ENCODE measurements around the gene TRDMT1.

TRDMT1 gene

GRCh38 chr10:17214526-17214925 is 13.1 kb upstream of the TRDMT1 start:
- no peak for DNase-seq (ENCODE audit: extremely low spot score)
- TF ChIP-seq CTCF (IDR thresholded peaks at IDR 0.05; ENCODE audit: control extremely low read depth, extremely low read depth, low read depth, missing control alignments), result no peak
- ChIA-PET CTCF (interaction anchor here (1.0 to 1.3 kb wide), 2 partner anchors 9 to 16 kb away, joined by 3 to 4 read pairs; no protein-coding TSS in a partner anchor), POLR2A (no interaction called here)

- ChIA-PET CTCF (interaction anchor here (0.8 to 1.3 kb wide), 3 partner anchors 10 to 18 kb away, joined by 3 to 4 read pairs (median 3); no protein-coding TSS in a partner anchor), POLR2A (no interaction called here)
- TF ChIP-seq CTCF (IDR thresholded peaks at IDR 0.05; ENCODE audit: control extremely low read depth, extremely low read depth, low read depth, missing control alignments), result no peak
- no peak for DNase-seq (ENCODE audit: extremely low spot score)
Measured at GRCh38 chr10:17213646-17214349, 12.3 kb upstream of the TRDMT1 start.

- DNase-seq (ENCODE audit: extremely low spot score), result no peak
- TF ChIP-seq CTCF (IDR thresholded peaks at IDR 0.05; ENCODE audit: control extremely low read depth, extremely low read depth, low read depth, missing control alignments), result no peak
- ChIA-PET POLR2A (no interaction called here), CTCF (interaction anchor here (0.8 kb wide), 1 partner anchor 17 kb away, joined by 3 read pairs; no protein-coding TSS in a partner anchor)
Measured at GRCh38 chr10:17212802-17213221, 11.3 kb upstream of the TRDMT1 start.

GRCh38 chr10:17210361-17210760 is 8.9 kb upstream of the TRDMT1 start:
- POLR2A ChIA-PET, result no interaction called here
- CTCF ChIA-PET, result no interaction called here
- DNase-seq (ENCODE audit: extremely low spot score), result no peak
- no peak for TF ChIP-seq CTCF (IDR thresholded peaks at IDR 0.05; ENCODE audit: control extremely low read depth, extremely low read depth, low read depth, missing control alignments)

- TF ChIP-seq CTCF (IDR thresholded peaks at IDR 0.05; ENCODE audit: control extremely low read depth, extremely low read depth, low read depth, missing control alignments), result no peak
- no peak for DNase-seq (ENCODE audit: extremely low spot score)
- ChIA-PET CTCF (no interaction called here), POLR2A (no interaction called here)
Measured at GRCh38 chr10:17209881-17210280, 8.4 kb upstream of the TRDMT1 start.

- TF ChIP-seq CTCF (IDR thresholded peaks at IDR 0.05; ENCODE audit: control extremely low read depth, extremely low read depth, low read depth, missing control alignments), result no peak
- ChIA-PET CTCF (no interaction called here), POLR2A (no interaction called here)
- DNase-seq (ENCODE audit: extremely low spot score), result no peak
Measured at GRCh38 chr10:17209302-17209701, 7.8 kb upstream of the TRDMT1 start.

Measured in GM10248 (cell line).